GM12878 (cell line): Measurements from ENCODE around the gene ZNF761.
A peak's percentile ranks its signal among the peaks of the same experiment; 100 is the strongest.

Source experiments
- CHD4 ChIP-seq: fragments of 200-600 bp; sonication (generic); IDR thresholded peaks from 2 replicates; pipeline ENCODE4 v1.6.1; 2016; ENCODE audit warnings: mild to moderate bottlenecking
- CTCF ChIP-seq, 3 experiments: IDR thresholded peaks in 2 of 3; conservative IDR thresholded peaks in 1 of 3; 2 replicates each; pipeline ENCODE4 v1.5.1; 2011; ENCODE audit warnings: low read depth in 3 of 3, low read length in 3 of 3, mild to moderate bottlenecking in 3 of 3, control low read depth in 2 of 3, moderate library complexity in 2 of 3, inconsistent platforms in 1 of 3, mixed read lengths in 1 of 3; ENCODE audit not compliant: control insufficient read depth in 2 of 3, insufficient read depth in 1 of 3; ENCODE audit errors: extremely low read depth in 1 of 3
- EP300 ChIP-seq, 2 experiments: fragments of 150-350 bp in 1 of 2; IDR thresholded peaks; 2 replicates each; pipeline ENCODE4 v1.6.1; 2011 to 2012; ENCODE audit warnings: low read depth in 2 of 2, low read length in 2 of 2, borderline replicate concordance in 1 of 2, improper control_type of control experiment in 1 of 2, inconsistent platforms in 1 of 2; ENCODE audit not compliant: control insufficient read depth in 1 of 2
- KDM1A ChIP-seq: fragments of 200-600 bp; sonication (generic); IDR thresholded peaks from 2 replicates; pipeline ENCODE4 v1.6.1; 2016; ENCODE audit warnings: borderline replicate concordance
- PML ChIP-seq: IDR thresholded peaks from 2 replicates; pipeline ENCODE4 v1.6.1; 2012; ENCODE audit warnings: low read length, inconsistent platforms
- POLR2A ChIP-seq: IDR thresholded peaks from 2 replicates; pipeline ENCODE4 v1.6.1; 2011; ENCODE audit warnings: low read depth, mild to moderate bottlenecking, low read length
- SIN3A ChIP-seq: IDR thresholded peaks from 2 replicates; pipeline ENCODE4 v1.6.1; 2012; ENCODE audit warnings: low read depth, low read length, improper control_type of control experiment
- SREBF2 ChIP-seq: IDR thresholded peaks from 2 replicates; pipeline ENCODE4 v1.6.1; 2012; ENCODE audit warnings: mild to moderate bottlenecking, low read length

GRCh38 chr19:53467485-53468262, 35.9 kb downstream of the ZNF761 start, which contains the start of gene ZNF813:
- TF ChIP-seq SREBF2 = no peak
- TF ChIP-seq CTCF (IDR thresholded peaks at IDR 0.05 in 2 of 3, conservative IDR thresholded peaks at IDR 0.05 in 1 of 3; ENCODE audit: control insufficient read depth in 2 of 3, extremely low read depth in 1 of 3, insufficient read depth in 1 of 3, low read depth in 3 of 3, low read length in 3 of 3) = no peak
- TF ChIP-seq SIN3A = peak; percentile 54; the same call in 1 of the 2 replicates
- TF ChIP-seq CHD4 = no peak
- peak; percentile 80 for TF ChIP-seq POLR2A
- TF ChIP-seq KDM1A = no peak
- TF ChIP-seq PML = no peak
- no peak for TF ChIP-seq EP300 (IDR thresholded peaks at IDR 0.05; ENCODE audit: borderline replicate concordance in 1 of 2, control insufficient read depth in 1 of 2, low read depth in 2 of 2, low read length in 2 of 2)
